Measurements from ENCODE around the gene CENPI.
"Not testable (repeated sequence)": the region's sequence is repeated elsewhere in the genome, so short reads cannot be mapped to it uniquely, and the experiment has no call there.

The CENPI gene

GRCh38 chrX:101097546-101098453 lies at the start of gene CENPI:
TSS of gene CENPI (plus strand) at chrX:101098204. CDS start at chrX:101101071, 2,867 bp downstream.
- DNase-seq: peak; percentile 74 to 90

DNA sequence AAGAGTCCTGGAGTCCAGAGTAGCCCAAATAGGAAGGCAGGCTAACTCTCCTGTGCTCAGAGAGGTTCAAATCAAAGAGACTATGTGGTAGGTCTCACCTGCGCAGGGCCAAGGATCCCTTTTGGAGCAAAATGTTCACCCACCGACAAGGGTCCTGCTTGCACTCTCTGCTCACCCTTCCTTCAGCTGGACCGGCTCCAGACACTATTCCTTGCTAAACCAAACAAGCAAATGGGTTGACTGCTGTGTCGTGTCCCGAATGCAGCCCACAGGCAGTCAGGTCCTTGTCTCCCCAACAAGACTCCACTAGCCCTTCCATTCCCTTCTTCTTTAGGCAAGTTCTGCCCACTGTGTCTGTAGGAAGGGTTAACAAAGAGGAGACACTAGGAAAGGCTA lies 46.9 kb upstream of the CENPI start:
- DNase-seq: no peak

GRCh38 chrX:101051549-101052302 lies 46.3 kb upstream of the CENPI start, which contains the start of gene TRMT2B:
TSS of gene TRMT2B (minus strand) at chrX:101052111. CDS start at chrX:101042289, 9,822 bp downstream.
- DNase-seq: peak; percentile 42 to 43

GRCh38 chrX:101056551-101056950 lies 41.5 kb upstream of the CENPI start:
- not testable (repeated sequence) for DNase-seq

DNA sequence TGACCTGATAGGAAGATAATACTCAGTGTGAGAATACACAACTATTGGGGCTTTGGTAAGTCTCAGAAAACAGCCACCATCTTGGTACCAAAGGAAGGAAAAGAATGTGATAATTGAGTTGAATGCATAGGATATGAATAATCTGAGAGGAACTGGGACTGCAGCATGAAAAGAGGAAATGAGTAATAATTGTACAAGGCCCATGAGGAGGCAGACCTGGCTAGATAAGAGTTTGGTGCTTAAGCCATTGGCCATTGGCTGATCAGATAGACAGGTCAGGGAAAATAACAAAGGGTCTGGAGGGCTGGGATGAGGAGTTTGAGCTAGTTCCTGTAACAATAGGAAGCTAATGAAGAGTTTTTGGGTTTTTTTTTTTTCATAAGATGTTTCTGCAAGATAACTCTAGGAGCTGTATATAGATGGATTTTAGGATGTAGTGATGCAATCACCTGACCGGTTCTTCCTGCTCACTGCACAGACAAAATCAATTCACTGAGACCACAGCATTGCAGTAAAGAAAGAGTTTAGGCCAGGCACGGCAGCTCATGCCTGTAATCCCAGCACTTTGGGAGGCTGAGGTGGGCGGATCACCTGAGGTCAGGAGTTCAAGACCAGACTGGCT lies 40.8 kb upstream of the CENPI start:
- no peak for DNase-seq

DNA sequence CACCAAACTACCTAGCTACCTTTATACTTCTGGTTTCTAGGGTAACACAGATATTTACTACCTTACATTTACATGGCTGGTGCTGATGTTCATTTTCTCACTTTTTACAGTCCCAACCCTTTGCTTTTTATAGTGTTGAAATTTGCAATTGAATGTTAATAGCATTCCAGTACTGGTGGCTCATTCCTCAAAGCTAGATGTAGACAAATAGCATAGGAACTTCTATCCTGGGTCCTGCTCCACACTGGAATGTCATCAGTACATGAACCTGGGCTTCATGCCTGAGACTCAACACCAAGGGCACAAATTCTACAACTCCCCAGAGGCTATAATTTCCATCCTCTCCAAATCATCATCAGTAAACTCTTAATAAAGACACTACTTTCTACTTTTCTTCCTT lies 35.8 kb upstream of the CENPI start:
- no peak for DNase-seq

DNA sequence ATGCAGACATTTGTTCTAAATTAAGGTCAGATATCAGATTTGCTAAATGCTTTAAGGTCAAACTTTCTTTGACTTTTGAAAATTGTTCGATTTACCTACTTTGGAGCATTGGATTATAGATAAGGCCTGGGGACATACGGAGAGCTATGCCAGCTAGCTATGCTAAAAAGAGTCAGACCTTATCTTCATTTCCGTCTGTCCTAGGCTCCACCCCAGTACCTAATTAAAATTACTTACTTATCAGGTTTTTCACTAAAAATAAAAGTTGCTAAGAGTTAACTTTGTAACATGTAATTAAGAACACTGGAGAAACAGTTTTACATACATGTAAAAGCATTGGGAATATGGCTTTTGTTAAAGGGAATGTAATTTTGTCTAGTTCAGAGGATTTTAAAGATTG lies 26.4 kb upstream of the CENPI start:
- no peak for DNase-seq

DNA sequence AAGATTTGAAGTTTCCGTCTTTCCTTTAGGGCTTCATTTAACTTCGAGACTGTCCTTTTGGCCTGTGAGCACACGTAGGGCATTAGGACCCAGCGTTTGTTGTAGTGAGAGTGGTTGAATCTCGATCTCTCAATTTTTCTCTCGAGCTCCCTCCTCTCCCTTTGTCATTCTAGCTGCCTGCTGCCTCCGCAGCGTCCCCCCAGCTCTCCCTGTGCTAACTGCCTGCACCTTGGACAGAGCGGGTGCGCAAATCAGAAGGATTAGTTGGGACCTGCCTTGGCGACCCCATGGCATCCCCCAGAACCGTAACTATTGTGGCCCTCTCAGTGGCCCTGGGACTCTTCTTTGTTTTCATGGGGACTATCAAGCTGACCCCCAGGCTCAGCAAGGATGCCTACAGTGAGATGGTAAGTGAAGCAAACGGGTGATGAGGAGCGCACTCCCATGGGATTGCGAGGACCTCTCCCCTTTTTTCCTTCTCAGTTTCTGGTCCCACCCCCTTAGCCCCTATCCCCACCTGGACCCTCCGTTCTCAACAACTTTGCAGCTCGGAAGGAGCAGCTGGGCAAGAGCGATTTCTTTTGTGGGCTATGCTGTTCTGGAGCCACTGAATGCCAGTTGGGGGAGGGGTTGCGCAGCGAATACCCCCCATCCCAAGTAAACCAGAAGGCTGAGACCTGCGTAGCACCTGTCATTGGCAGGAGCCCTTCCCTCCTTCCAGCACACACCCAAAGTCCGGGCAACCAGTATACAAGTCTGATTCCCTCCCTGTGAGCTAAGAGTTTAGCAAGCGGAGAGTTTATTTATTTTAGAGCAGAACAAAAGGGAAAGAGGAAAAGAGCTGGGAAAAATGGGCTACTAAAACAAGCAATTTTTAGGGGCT lies 19.0 kb upstream of the CENPI start, which contains the start of gene TMEM35A:
TMEM35A (plus strand) TSS at position 164 of the 883 bp plus-strand sequence; CDS start at position 288, 124 bp downstream.
- DNase-seq: peak in 1 of 2 donors; percentile 15

GRCh38 chrX:101079736-101080270 lies 18.2 kb upstream of the CENPI start:
- DNase-seq: no peak

- DNase-seq: no peak
These were observed 17.5 kb upstream of the CENPI start for GRCh38 chrX:101080326-101081124.

- no peak for DNase-seq
These were observed 16.8 kb upstream of the CENPI start for GRCh38 chrX:101081231-101081630.

GRCh38 chrX:101091817-101092216 lies 6.2 kb upstream of the CENPI start:
- DNase-seq: no peak

- DNase-seq: no peak
These were observed 10.3 kb downstream of the CENPI start for GRCh38 chrX:101108284-101108683.

DNA sequence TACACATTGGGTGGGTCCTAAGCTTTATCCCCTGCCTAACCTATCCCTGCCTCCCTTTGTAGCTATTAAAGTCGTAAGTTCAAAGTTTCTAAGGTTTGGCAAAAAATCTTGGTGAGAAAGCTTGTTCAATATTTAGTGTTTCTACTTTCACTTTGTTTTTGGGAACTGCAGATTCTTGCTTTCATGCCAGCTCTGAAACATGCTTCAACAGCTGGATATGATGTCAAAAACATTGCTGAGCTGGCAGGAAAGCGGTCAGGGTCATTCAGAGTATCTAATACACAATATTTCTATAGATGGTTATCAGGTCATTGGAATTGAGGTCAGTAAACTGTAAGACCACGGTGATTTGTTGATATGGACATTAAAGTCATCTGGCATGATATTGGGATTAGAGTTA lies 19.7 kb downstream of the CENPI start:
- no peak for DNase-seq

DNA sequence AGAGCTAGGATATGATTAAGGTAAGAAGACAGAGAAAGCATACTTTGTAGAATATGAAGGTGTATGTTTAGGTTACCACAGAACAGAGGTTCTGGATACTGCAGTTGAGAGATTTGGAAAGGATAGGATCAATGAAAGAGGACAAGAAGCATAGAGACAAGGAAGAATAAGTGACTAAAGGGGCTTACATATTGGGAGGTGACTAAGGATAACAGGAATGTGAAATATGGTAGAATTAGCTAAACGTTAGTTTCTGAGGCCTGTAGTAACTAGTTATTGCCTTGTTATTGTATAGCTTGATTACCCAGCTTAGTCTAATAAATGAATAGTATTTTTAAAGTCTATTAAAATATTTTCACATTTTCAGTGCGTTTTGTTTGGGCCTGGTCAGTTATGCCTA lies 38.2 kb downstream of the CENPI start:
- no peak for DNase-seq
